Lung (tissue), 12 donors: ENCODE measurements around the gene SLC35A1. TPM values are rescaled to one million over a fixed set of nuclear protein-coding genes. Genes with fewer than 3 reads are reported as not detected.

ENCODE experiments used
- ATAC-seq: fragments of 200-7000 bp; cut with Tn5 transposase; one replicate; pipeline ENCODE4 v1.9.1; 2020; ENCODE audit warnings: moderate number of reproducible peaks; ENCODE audit not compliant: insufficient read depth, low FRiP score
- DNase-seq, 3 donors: peaks; one replicate each; pipeline ENCODE4 v3.0.0-alpha.2; 2013 to 2017
- H3K27ac ChIP-seq, 2 donors: one replicate each; pipeline ENCODE4 v1.5.1; 2013; ENCODE audit warnings: mild to moderate bottlenecking in 2 of 2, moderate library complexity in 2 of 2, control low read depth in 1 of 2, inconsistent platforms in 1 of 2, low read depth in 1 of 2, low read length in 1 of 2
- H3K27me3 ChIP-seq, 3 donors: one replicate each; pipeline ENCODE4 v1.5.1; 2013; ENCODE audit warnings: low read length in 2 of 3; ENCODE audit not compliant: control insufficient read depth in 3 of 3, insufficient read depth in 3 of 3
- H3K36me3 ChIP-seq, 4 donors: one replicate each; pipeline ENCODE4 v1.5.1; 2013; ENCODE audit warnings: low read length in 4 of 4, mild to moderate bottlenecking in 1 of 4, moderate library complexity in 1 of 4; ENCODE audit not compliant: control insufficient read depth in 4 of 4, insufficient read depth in 4 of 4
- H3K4me1 ChIP-seq, 5 donors: one replicate each; pipeline ENCODE4 v1.5.1; 2013; ENCODE audit warnings: low read length in 5 of 5, mild to moderate bottlenecking in 2 of 5, moderate library complexity in 1 of 5; ENCODE audit not compliant: control insufficient read depth in 5 of 5, insufficient read depth in 5 of 5
- H3K4me3 ChIP-seq: one replicate; pipeline ENCODE4 v1.5.1; 2013; ENCODE audit warnings: mild to moderate bottlenecking, control low read depth, moderate library complexity
- H3K9ac ChIP-seq, 2 donors: one replicate each; pipeline ENCODE4 v1.5.1; 2013; ENCODE audit warnings: low read length in 2 of 2, control low read depth in 1 of 2; ENCODE audit not compliant: insufficient read depth in 1 of 2
- H3K9me3 ChIP-seq, 4 donors: one replicate each; pipeline ENCODE4 v1.5.1; 2013; ENCODE audit warnings: low read length in 3 of 4, mild to moderate bottlenecking in 1 of 4, moderate library complexity in 1 of 4; ENCODE audit not compliant: control insufficient read depth in 4 of 4, insufficient read depth in 3 of 4
- WGBS, 2 donors: extraction: QIAGEN DNeasy Blood & Tissue Kit; methylation state at CpG; one replicate each; pipeline ENCODE4 v1.1.7; 2013; 5-methylcytosine and 5-hydroxymethylcytosine counted together
- polyA plus RNA-seq, 2 donors: library from polyadenylated mRNA; stranded (reverse); fragments of 200-250 nt; gene quantifications; one replicate each; pipeline ENCODE4 v1.2.1, GENCODE V29; 2013
- total RNA-seq, 2 donors: library from RNA; depleted of rRNA in 1 of 2; stranded (reverse); fragments of >200 nt in 1 of 2; gene quantifications; one replicate each; pipeline ENCODE4 v1.2.1, GENCODE V29; 2014 to 2021
- TF ChIP-seq, protein P1 (sequence below): IDR thresholded peaks from 2 replicates; pipeline ENCODE4 v1.5.1; 2012; ENCODE audit warnings: mild to moderate bottlenecking; ENCODE audit errors: control extremely low read depth, extremely low read depth
- donor health status: control.
- donor health status: control.
- donor health status: Bipolar disorder and iron deficiency.
- donor health status: healthy.
- donor health status: DM: yes; HTN: yes; CAD: no.

The SLC35A1 gene
- total and polyA plus RNA-seq, 4 donors, result 19.3 to 42.2 (median 27.2) TPM

DNA sequence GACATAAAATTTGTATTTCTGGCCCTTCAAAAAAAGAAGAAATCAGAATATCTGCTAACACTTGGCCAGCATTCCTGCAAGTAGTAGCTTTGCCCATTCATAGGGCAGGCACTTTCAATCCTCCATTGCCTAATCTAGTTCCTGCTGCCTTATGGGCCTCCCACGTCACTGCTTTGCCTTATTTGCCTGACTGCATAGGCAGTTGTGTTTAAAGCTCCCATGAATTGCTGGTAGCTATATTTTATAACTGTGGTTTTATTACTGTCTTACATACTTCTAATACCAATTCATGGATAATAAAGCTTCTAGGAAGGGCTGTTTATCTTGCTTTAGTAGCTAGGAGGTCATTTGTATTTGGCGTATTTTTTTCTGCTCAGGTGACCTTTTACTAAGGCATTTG is 7.7 kb upstream of the SLC35A1 start:
- Histone ChIP-seq H3K27ac (no peak overlapping the region), H3K36me3 (no peaks in the 10 kb centered on the region), H3K4me3 (no peak overlapping the region), H3K9me3 (no peaks in the 10 kb centered on the region), H3K27me3 (peaks cover 0 to 2% (median 0%) of the 10 kb centered on the region in 3 donors), H3K4me1 (no peaks in the 10 kb centered on the region), H3K9ac (no peak overlapping the region)
- ATAC-seq (no peak), DNase-seq (no peak)
- TF ChIP-seq, protein P1, sequence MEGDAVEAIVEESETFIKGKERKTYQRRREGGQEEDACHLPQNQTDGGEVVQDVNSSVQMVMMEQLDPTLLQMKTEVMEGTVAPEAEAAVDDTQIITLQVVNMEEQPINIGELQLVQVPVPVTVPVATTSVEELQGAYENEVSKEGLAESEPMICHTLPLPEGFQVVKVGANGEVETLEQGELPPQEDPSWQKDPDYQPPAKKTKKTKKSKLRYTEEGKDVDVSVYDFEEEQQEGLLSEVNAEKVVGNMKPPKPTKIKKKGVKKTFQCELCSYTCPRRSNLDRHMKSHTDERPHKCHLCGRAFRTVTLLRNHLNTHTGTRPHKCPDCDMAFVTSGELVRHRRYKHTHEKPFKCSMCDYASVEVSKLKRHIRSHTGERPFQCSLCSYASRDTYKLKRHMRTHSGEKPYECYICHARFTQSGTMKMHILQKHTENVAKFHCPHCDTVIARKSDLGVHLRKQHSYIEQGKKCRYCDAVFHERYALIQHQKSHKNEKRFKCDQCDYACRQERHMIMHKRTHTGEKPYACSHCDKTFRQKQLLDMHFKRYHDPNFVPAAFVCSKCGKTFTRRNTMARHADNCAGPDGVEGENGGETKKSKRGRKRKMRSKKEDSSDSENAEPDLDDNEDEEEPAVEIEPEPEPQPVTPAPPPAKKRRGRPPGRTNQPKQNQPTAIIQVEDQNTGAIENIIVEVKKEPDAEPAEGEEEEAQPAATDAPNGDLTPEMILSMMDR, result no peak
- WGBS, 2 donors, result 82% methylated on average over 2 of the region's 2 CpGs

DNA sequence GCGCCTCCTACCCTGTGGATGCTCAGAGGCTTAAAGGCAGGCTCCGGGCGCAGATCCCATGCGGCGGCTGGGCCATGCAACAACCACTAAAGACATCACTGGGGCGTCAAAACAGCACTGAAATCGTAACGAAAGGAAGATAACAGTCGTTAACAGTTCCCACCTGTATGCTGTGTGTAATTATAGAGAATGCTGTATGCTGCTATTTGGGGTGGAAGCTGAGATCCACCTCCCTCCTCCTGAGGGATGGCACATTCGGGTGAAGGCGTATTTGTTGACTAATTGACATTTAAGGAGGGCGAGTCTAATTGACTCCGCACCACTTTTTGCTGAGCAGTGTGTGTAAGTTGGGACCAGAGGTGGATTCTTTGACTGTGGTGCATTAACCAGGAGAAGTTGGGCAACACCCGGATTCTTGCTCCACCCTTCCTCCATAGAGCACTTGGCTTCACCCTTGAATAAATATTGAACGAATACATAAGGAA is 687 bp downstream of the SLC35A1 start:
- H3K27ac ChIP-seq, result peak overlapping the region; percentile 87 to 100
- ATAC-seq (peak; percentile 23), DNase-seq (peak in 2 of 3 donors; percentile 17 to 63)
- TF ChIP-seq, protein P1, result no peak
- no peaks in the 10 kb centered on the region for H3K9me3 ChIP-seq
- H3K9ac ChIP-seq, result peak overlapping the region; percentile 81 to 90
- peaks cover 0 to 7% (median 3%) of the 10 kb centered on the region in 5 donors for H3K4me1 ChIP-seq
- 0 to 1% methylated on average over 15 of the region's 15 CpGs for WGBS, 2 donors
- peaks cover 0 to 6% (median 1%) of the 10 kb centered on the region in 4 donors for H3K36me3 ChIP-seq
- peak overlapping the region; percentile 92 for H3K4me3 ChIP-seq
- H3K27me3 ChIP-seq, result no peaks in the 10 kb centered on the region

DNA sequence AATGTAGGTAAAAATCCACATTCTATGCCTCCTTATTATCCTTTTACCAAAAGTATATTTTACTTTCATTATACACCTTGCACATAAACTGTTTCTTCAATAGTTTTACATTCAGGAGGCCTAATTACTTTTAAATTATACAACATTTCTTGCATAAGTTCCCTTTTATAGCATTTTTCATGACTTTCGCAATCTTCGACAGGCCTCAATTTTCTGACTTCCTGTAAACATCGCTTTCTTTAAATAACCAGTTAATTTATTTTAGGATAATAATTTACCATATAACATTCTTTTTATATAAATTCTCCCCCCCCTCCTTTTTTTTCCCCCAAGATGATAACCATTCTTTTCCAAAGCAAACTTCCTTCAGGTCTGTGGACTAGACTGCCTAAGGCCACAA is 9.2 kb downstream of the SLC35A1 start:
- ATAC-seq, result no peak
- Histone ChIP-seq H3K4me3 (no peak overlapping the region), H3K27me3 (no peaks in the 10 kb centered on the region), H3K36me3 (peaks cover 0 to 6% (median 3%) of the 10 kb centered on the region in 4 donors), H3K9ac (no peak overlapping the region), H3K4me1 (peaks cover 0 to 6% (median 0%) of the 10 kb centered on the region in 5 donors), H3K9me3 (no peaks in the 10 kb centered on the region), H3K27ac (no peak overlapping the region)
- 28 to 60% methylated on average over 3 of the region's 3 CpGs for WGBS, 2 donors
- TF ChIP-seq, protein P1, result no peak
- peak in 2 of 3 donors; percentile 32 to 72 for DNase-seq

DNA sequence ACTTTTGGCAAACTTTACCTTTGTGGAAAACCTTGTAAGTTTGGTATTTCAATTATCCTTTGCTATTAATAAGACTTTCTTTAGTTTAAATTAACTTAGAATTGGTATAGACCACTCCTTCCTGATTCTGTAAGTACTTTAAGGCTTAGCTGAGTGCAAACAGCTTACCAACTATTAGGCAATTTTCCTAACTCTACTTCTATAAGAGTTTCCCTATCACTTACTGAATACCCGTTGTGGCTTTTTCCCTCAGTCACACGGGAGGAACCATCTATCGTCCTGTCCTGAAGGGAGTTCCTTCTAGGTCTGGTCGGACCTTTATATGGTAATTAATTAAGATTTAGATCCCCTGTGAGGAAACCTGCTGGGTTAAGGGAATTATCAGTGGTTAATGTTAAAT is 9.6 kb downstream of the SLC35A1 start:
- DNase-seq (peak in 1 of 3 donors; percentile 46), ATAC-seq (no peak)
- no peak overlapping the region for H3K27ac ChIP-seq
- peaks cover 0 to 6% (median 0%) of the 10 kb centered on the region in 5 donors for H3K4me1 ChIP-seq
- H3K4me3 ChIP-seq, result no peak overlapping the region
- H3K9me3 ChIP-seq, result no peaks in the 10 kb centered on the region
- 19 to 43% methylated on average over 4 of the region's 4 CpGs for WGBS, 2 donors
- peaks cover 0 to 6% (median 3%) of the 10 kb centered on the region in 4 donors for H3K36me3 ChIP-seq
- no peaks in the 10 kb centered on the region for H3K27me3 ChIP-seq
- H3K9ac ChIP-seq, result no peak overlapping the region
- TF ChIP-seq, protein P1, result no peak
